Motor neuron (in vitro differentiated cells): Measurements from ENCODE around the gene TSSK6. TPM values are rescaled to one million over a fixed set of nuclear protein-coding genes. Genes with fewer than 3 reads are reported as not detected.

ENCODE experiments used
- ATAC-seq, 8 experiments: fragments of 200-7000 bp; cut with Tn5 transposase; replicated peaks in 6 of 8; 2 replicates each; pipeline ENCODE4 v1.8.0; 2021; ENCODE audit warnings: mild to moderate bottlenecking in 8 of 8, moderate library complexity in 8 of 8
- H3K27ac ChIP-seq, 2 donors: fragments of 250-450 bp; sonication (Bioruptor Pico); 2 replicates each; pipeline ENCODE4 v1.9.0; 2021; ENCODE audit warnings: antibody characterized with exemption in 2 of 2, mild to moderate bottlenecking in 2 of 2, moderate library complexity in 1 of 2
- H3K4me1 ChIP-seq, 2 donors: fragments of 250-450 bp; sonication (Bioruptor Pico); replicated peaks in 1 of 2; 2 replicates each; pipeline ENCODE4 v1.6.1; 2021; ENCODE audit warnings: antibody characterized with exemption in 2 of 2, mild to moderate bottlenecking in 2 of 2, moderate library complexity in 1 of 2
- H3K4me3 ChIP-seq, 5 donors: fragments of 250-450 bp; sonication (Bioruptor Pico); 2 replicates each; pipeline ENCODE4 v1.9.0; 2021; ENCODE audit warnings: antibody characterized with exemption in 5 of 5, mild to moderate bottlenecking in 5 of 5, moderate library complexity in 4 of 5
- WGBS, 10 experiments: fragments of 450-650 bp; shearing (Covaris generic); methylation state at CpG; one replicate each; pipeline ENCODE4 v1.0.0; 2022; 5-methylcytosine and 5-hydroxymethylcytosine counted together
- in situ Hi-C, 9 experiments: fragments of 400-800 bp; cut with MboI; loops; one replicate each; pipeline ENCODE4 v1.15.0; 2021; ENCODE audit warnings: low sequenced_read_pairs in 9 of 9, low pct_unique_long_range_greater_than_20kb in 2 of 9; ENCODE audit not compliant: unreplicated experiment in 9 of 9
- total RNA-seq, 8 experiments: library from RNA; unstranded; fragments of 300-600 nt; gene quantifications; 2 replicates each; pipeline versions ENCODE4 v1.2.3 to v1.2.4, GENCODE V29; 2022

TSSK6 gene
- total RNA-seq, 8 experiments from 2014 or later = 0.92 to 3.2 (median 2.0) TPM

DNA sequence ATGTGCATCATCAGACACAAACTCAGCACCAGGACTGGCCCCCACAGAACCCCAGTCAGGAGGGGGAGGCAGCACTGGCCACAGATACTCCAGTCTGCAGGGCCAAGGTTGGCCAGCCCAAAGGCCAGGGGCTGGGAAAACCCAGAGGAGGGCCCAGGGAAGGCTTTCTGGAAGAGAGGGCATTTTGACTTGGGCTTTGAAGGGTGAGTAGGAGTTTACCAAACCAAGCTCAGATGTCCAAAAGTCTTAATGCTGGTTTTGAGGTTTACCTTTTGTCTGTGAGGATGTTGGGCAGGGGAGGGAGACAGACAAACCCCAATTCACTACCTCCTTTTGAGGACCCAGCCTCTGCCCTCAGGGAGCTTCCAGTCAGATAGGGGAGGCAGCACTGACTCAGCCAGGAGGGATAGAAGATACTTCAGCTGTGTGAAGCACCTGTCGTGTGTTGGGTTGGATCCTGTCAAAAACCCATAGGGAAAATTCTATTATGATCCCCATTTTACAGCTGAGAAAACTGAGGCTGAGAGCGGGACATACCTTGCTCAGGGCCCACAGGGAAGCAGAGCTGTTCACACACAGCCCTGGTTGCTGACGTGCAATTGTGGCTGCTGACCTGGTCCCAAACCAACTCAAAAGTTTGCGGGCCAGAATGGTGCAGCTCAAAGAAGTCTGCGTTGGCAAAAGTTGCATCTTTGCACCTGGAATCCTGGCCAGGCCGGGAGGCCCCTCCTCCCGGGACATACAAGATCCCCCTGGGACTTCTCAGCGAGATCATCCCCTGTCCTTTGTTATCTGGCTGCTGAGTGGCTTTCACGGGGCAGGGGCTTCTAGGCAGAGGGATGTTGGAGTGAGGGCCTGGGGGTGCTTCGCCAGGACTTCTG is 35.9 kb upstream of the TSSK6 start:
- peaks cover 0 to 2% of the 10 kb centered on the region in 2 donors for H3K4me1 ChIP-seq
- no peak for ATAC-seq

DNA sequence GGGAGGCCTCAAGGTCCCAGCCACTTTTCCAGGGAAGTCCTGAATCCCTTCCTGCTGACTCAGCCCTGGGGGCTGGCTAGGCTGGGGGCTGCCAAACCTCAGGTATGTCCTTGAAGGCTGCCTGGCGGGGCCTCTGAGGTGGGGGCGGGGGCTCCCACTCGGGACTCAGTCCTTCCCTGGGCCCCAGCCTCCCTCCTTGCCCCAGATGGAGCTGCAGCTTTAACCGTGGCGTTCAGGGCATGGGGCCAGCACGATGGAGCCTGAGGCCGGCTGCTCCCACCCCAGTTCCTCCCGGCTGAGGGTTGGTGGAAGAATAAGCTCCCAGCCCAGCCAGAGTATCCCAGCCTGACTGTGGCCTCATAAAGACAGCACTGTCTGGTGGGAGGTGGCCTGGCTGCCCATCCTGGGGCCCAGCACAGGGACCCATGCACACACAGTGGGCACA is 35.2 kb upstream of the TSSK6 start:
- no peak overlapping the region for H3K27ac ChIP-seq
- WGBS, 10 experiments = no CpG with 5 or more reads among the region's 8 CpGs
- ATAC-seq = peak; percentile 15 to 70 (median 34)
- H3K4me3 ChIP-seq = no peak overlapping the region
- in situ Hi-C loops = no loop called here
- H3K4me1 ChIP-seq = peaks cover 0 to 2% of the 10 kb centered on the region in 2 donors

More for the DNA sequence above, 35.9 kb upstream of the TSSK6 start:
- Histone ChIP-seq H3K27ac (no peak overlapping the region), H3K4me3 (no peak overlapping the region)
- in situ Hi-C loops = no loop called here
- WGBS, 10 experiments = 50 to 80% (median 59%) methylated on average over 1 to 5 of the region's 10 CpGs; no CpG with 5 or more reads in 5 of the 10 experiments

DNA sequence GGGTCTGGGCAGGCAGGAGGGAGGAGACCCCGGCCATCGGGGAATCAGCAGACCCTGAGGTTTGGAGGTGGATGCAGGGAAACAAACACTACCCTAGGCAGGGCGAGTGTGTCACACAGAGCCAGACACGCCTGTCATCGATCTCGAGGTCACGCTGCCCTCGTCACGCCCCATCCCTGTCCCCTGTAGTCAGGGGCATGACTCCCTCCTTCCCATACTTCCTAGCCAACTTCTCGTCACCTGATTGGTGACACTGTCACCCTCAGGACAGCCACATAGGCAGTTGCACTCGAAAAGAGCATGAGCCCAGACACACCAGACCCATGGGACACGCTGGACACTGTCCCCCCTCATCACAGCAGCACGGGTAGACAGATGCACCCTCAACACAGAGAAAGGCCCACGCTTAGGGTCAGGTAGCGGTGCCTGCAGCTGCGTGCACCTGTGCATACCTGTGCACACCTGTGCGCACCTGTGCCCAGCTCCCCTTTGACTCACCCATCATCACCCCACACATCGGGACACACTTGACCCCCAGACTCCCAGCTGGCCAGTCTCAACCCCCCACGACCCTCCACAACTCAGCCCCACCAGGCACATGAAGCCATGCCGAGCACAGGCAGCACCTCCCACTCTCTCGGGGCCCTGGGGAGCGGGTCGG is 34.6 kb upstream of the TSSK6 start:
- in situ Hi-C loops = loop anchor here in 3 of 9 experiments (25.0 kb wide), 1 partner anchor 87 kb away; the partner anchor contains the start of genes GMIP (in 3 of the 3) and LPAR2 (in 3 of the 3)
- H3K4me1 ChIP-seq = peaks cover 0 to 2% of the 10 kb centered on the region in 2 donors
- no peak overlapping the region for H3K4me3 ChIP-seq
- ATAC-seq = peak in 3 of 8 experiments; percentile 6 to 20 (median 10)
- WGBS, 10 experiments = 52 to 77% (median 66%) methylated on average over 3 to 5 of the region's 23 CpGs; no CpG with 5 or more reads in 7 of the 10 experiments
- H3K27ac ChIP-seq = no peak overlapping the region

DNA sequence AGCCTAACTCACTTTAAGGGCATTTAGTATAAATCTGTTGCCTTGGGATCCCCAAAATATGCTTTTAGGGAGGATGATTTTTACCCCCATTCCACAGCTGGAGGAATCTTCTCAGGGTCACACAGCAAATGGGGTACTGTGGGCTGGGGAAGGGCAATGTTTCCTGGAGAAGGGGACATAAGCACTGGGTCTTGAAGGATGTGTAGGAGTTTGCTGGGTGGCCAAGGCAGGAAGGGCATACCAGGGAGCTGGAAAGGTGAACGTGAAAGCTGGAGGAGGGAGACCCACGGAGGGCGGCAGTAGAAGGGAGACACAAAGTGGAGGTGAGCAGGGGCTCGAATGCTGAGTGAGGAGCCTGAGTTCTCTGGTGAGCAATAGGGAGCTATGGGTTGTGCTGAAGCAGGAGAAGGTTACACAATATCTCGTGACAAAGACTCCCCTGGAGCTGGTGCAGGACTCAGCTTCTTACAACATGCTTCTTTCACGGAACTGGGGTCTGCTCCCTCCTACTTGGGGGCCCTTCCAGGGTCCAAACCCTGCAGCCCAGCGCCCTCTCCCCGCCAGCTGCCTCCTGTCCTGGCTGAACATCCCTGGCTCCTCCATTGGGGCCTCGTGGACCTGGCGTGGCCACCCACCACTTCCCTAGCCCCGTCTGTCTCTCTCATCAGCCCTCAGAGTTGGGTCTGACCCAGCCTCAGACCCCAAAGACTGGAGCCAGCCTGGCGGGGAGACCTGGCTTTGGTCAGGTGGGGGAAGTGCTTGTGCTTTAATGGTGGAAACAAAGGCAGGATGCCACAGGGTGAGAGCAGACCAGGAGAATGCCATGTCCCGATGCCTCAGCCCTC is 33.8 kb upstream of the TSSK6 start:
- ATAC-seq = no peak
- 8 to 80% (median 57%) methylated on average over 1 to 8 of the region's 13 CpGs; no CpG with 5 or more reads in 1 of the 10 experiments for WGBS, 10 experiments
- H3K4me3 ChIP-seq = no peak overlapping the region
- H3K27ac ChIP-seq = no peak overlapping the region
- peaks cover 0 to under 1% of the 10 kb centered on the region in 2 donors for H3K4me1 ChIP-seq
- in situ Hi-C loops = loop anchor here in 3 of 9 experiments (25.0 kb wide), 1 partner anchor 88 kb away; the partner anchor contains the start of genes GMIP (in 3 of the 3) and LPAR2 (in 3 of the 3)

DNA sequence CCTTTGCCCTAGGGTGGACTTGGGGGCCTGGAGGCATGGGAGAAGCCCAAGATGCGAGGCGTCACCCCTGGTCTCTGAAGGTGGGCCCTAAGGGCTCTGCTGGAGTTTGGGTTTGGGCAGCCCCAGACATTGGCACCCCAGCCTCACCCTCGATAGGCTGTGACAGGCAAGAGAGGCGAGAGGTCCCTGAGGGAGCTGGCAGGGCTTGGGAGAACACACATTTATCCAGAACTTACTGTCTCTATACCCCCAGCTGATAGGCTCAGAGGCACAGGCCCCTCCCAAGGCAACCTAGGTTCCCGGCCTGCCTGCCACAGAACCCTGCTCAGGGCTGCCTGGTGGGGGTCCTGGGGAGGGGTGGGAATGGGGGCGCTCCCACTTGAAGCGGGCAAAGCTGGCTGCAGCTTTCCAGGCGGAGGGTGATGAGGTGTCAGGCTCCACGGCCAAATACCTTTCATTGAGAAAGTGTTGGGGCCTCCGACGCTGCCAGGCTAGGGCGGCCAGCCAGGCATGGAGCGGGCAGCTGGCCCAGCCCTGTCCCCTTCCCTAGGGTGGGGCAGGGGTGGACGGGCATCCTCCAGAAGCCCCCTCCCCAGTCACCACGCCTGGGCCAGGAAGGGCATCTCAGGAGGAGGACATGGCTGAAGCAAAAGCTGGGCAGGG is 32.5 kb upstream of the TSSK6 start:
- WGBS, 10 experiments = 37 to 87% (median 40%) methylated on average over 1 to 3 of the region's 15 CpGs; no CpG with 5 or more reads in 7 of the 10 experiments
- H3K4me3 ChIP-seq = no peak overlapping the region
- ATAC-seq = no peak
- in situ Hi-C loops = loop anchor here in 3 of 9 experiments (25.0 kb wide), 1 partner anchor 89 kb away; the partner anchor contains the start of genes GMIP (in 3 of the 3) and LPAR2 (in 3 of the 3)
- no peak overlapping the region for H3K27ac ChIP-seq
- no peaks in the 10 kb centered on the region for H3K4me1 ChIP-seq

DNA sequence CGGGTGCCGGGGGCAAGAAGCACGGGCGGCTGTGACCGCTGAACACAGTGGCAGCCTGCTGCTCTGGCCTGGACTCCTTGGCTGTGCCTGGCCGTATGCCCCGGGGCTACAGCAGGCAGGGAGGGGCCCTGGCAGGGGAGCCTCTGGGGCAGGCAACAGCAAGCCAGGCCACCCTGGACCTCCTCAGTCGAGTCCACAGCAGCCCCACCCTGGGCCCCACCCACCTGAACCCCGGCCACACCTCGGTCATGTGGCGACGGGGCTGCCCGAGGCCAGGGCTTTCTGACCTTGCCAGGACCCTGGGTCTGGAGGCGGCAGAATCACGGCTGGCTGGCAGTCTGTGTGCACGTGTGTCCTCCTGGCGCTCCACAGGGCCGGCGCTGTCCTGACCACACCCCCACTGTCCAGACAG is 31.4 kb upstream of the TSSK6 start:
- in situ Hi-C loops = loop anchor here in 3 of 9 experiments (25.0 kb wide), 1 partner anchor 91 kb away; the partner anchor contains the start of genes GMIP (in 3 of the 3) and LPAR2 (in 3 of the 3)
- H3K4me1 ChIP-seq = no peaks in the 10 kb centered on the region
- 0 to 78% methylated on average over 4 to 8 of the region's 19 CpGs; no CpG with 5 or more reads in 8 of the 10 experiments for WGBS, 10 experiments
- no peak overlapping the region for H3K27ac ChIP-seq
- no peak overlapping the region for H3K4me3 ChIP-seq
- peak in 3 of 8 experiments; percentile 81 to 86 (median 84) for ATAC-seq

DNA sequence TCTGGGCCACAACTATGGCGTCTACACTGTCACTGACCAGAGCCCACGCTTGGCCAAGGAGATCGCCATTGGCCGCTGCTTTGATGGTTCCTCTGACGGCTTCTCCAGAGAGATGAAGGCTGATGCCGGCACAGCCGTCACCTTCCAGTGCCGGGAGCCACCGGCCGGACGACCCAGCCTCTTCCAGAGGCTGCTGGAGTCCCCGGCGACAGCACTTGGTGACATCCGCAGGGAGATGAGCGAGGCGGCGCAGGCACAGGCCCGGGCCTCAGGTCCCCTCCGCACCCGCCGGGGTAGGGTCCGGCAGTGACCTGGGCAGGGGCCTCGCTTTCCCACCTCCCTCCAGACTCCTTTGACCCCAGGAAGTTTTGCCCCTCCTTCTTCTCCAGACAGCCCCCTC is 30.4 kb upstream of the TSSK6 start:
- Histone ChIP-seq H3K4me1 (peaks cover 0 to 8% of the 10 kb centered on the region in 2 donors), H3K27ac (no peak overlapping the region), H3K4me3 (no peak overlapping the region)
- WGBS, 10 experiments = 80 to 94% (median 87%) methylated on average over 4 to 10 of the region's 23 CpGs; no CpG with 5 or more reads in 6 of the 10 experiments
- in situ Hi-C loops = loop anchor here in 3 of 9 experiments (25.0 kb wide), 1 partner anchor 92 kb away; the partner anchor contains the start of genes GMIP (in 3 of the 3) and LPAR2 (in 3 of the 3)
- ATAC-seq = no peak

DNA sequence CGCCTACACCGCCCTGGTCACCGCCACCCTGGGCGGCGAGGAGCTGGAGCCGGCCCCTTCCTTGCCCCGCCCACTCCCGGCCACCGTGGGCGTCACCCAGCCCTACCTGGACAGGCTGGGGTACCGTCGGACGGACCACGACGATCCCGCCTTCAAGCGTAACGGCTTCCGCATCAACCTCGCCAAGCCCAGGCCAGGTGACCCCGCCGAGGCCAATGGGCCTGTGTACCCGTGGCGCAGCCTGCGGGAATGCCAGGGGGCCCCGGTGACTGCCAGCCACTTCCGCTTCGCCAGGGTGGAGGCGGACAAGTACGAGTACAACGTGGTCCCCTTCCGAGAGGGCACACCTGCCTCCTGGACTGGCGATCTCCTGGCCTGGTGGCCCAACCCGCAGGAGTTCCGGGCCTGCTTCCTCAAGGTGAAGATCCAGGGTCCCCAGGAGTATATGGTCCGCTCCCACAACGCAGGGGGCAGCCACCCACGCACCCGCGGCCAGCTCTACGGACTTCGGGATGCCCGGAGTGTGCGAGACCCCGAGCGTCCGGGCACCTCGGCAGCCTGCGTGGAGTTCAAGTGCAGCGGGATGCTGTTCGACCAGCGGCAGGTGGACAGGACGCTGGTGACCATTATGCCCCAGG is 29.7 kb upstream of the TSSK6 start:
- Histone ChIP-seq H3K4me3 (no peak overlapping the region), H3K27ac (no peak overlapping the region), H3K4me1 (peaks cover 0 to 9% of the 10 kb centered on the region in 2 donors)
- ATAC-seq = no peak
- in situ Hi-C loops = loop anchor here in 3 of 9 experiments (25.0 kb wide), 1 partner anchor 92 kb away; the partner anchor contains the start of genes GMIP (in 3 of the 3) and LPAR2 (in 3 of the 3)
- 91 to 100% (median 95%) methylated on average over 3 to 16 of the region's 53 CpGs; no CpG with 5 or more reads in 6 of the 10 experiments for WGBS, 10 experiments

DNA sequence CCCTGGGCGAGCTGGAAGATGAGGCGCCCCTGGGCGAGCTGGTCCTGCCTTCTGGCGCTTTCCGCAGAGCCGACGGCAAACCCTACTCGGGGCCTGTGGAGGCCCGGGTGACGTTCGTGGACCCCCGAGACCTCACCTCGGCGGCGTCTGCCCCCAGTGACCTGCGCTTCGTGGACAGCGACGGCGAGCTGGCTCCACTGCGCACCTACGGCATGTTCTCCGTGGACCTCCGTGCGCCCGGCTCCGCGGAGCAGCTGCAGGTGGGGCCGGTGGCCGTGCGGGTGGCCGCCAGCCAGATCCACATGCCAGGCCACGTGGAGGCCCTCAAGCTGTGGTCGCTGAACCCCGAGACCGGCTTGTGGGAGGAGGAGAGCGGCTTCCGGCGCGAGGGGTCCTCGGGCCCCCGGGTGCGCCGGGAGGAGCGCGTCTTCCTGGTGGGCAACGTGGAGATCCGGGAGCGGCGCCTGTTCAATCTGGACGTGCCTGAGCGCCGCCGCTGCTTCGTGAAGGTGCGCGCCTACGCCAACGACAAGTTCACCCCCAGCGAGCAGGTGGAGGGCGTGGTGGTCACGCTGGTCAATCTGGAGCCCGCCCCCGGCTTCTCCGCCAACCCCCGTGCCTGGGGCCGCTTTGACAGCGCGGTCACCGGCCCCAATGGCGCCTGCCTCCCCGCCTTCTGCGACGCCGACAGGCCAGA is 29.1 kb upstream of the TSSK6 start:
- in situ Hi-C loops = loop anchor here in 3 of 9 experiments (25.0 kb wide), 1 partner anchor 93 kb away; the partner anchor contains the start of genes GMIP (in 3 of the 3) and LPAR2 (in 3 of the 3)
- WGBS, 10 experiments = 85 to 95% methylated on average over 3 to 8 of the region's 75 CpGs; no CpG with 5 or more reads in 8 of the 10 experiments
- no peak overlapping the region for H3K4me3 ChIP-seq
- H3K4me1 ChIP-seq = peaks cover 0 to 9% of the 10 kb centered on the region in 2 donors
- no peak for ATAC-seq
- H3K27ac ChIP-seq = no peak overlapping the region

DNA sequence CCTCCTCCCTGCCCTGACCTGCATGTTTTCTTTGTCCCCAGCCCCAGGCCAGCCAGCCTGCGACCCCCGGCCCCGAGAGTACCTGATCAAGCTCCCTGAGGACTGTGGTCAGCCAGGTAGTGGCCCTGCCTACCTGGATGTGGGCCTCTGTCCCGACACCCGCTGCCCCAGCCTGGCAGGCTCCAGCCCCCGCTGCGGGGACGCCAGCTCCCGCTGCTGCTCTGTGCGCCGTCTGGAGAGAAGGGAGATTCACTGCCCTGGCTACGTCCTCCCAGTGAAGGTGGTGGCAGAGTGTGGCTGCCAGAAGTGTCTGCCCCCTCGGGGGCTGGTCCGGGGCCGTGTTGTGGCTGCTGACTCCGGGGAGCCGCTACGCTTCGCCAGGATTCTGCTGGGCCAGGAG is 28.3 kb upstream of the TSSK6 start:
- H3K4me1 ChIP-seq = peaks cover 0 to 12% of the 10 kb centered on the region in 2 donors
- no peak for ATAC-seq
- no peak overlapping the region for H3K27ac ChIP-seq
- 100% methylated on average over 1 of the region's 19 CpGs; no CpG with 5 or more reads in 9 of the 10 experiments for WGBS, 10 experiments
- no peak overlapping the region for H3K4me3 ChIP-seq
- in situ Hi-C loops = loop anchor here in 3 of 9 experiments (25.0 kb wide), 1 partner anchor 94 kb away; the partner anchor contains the start of genes GMIP (in 3 of the 3) and LPAR2 (in 3 of the 3)
